ENCODE results near the gene XXYLT1. TPM values are rescaled to one million over a fixed set of nuclear protein-coding genes. Genes with fewer than 3 reads are reported as not detected.

The XXYLT1 gene
- total and polyA plus RNA-seq, 2 of the 8 experiments (the other 6 are each of a cell fraction or from before 2014, with no cell fraction given), result 18.9 to 23.8 TPM

DNA sequence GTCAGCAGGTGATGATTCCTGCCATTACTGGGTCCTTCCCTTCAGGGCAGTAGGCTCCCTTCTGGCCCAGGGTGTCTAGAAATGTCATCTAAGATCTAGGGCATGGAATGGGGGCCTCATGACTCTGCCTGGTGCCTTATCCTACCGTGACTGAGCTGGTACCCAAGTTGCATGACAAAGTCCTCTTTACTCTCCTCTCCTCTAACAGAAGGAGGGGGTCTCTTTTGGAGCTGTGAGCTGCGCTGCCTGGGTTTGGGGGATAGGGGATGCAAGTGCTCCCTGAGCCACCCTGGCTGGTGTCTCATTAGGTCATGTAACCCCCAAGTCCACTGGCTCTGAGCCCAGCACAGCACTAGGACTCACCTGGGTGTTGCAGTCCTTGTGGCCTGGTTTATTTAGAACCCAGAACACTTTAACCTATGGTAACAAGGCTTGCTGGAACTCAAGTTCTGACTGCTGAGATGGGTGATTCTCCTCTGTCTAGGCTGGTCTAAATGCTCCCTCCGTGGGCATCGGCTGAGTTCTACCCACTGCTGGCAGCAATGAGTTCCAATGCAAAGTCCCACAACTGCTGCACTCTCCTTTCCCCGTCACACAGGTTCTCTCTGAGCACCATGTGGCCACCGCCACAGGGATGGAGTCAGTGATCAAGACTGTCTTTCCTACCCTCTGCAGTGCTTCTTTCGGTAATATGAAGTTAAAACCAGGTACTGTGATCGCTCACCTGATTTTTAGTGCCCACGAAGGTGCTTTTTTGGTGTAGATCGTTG, 34.0 kb downstream of the XXYLT1 start:
- Histone ChIP-seq H3K18ac (ENCODE audit: extremely low read depth, low read length) (no peak overlapping the region), H4K8ac (ENCODE audit: extremely low read depth, insufficient read depth, low read length) (no peak overlapping the region; the same call in 1 of the 2 replicates), H3K27ac (ENCODE audit: low read depth, low read length) (no peak overlapping the region), H2AFZ (ENCODE audit: low read length) (no peak overlapping the region), H3K4me3 (ENCODE audit: extremely low read depth in 1 of 4, insufficient read depth in 2 of 4, low read depth in 3 of 4, low read length in 4 of 4) (no peak overlapping the region), H2BK12ac (ENCODE audit: low read depth, low read length) (0 out of 2 replicates have a peak overlapping the region, but pooled peaks have one; percentile 23), H4K20me1 (replicated peaks in 1 of 2; ENCODE audit: control insufficient read depth in 1 of 2, insufficient read depth in 2 of 2, low read length in 2 of 2) (peaks cover 3 to 13% of the 10 kb centered on the region in 2 experiments), H3K79me1 (ENCODE audit: low read depth, low read length) (peaks cover 13% of the 10 kb centered on the region; the same call in 1 of the 2 replicates), H2BK120ac (replicated peaks; ENCODE audit: low read depth, low read length) (no peak overlapping the region), H4K5ac (ENCODE audit: insufficient read length, low read depth, low read length) (no peak overlapping the region), H2BK5ac (ENCODE audit: low read depth, low read length) (no peak overlapping the region), H3K4me2 (ENCODE audit: insufficient read depth in 1 of 2, low read depth in 2 of 2, low read length in 2 of 2) (no peak overlapping the region), H2BK15ac (ENCODE audit: low read length) (no peak overlapping the region), H3K56ac (replicated peaks; ENCODE audit: insufficient read length, low read depth, low read length) (no peak overlapping the region), H3K9ac (replicated peaks in 1 of 4; ENCODE audit: extremely low read depth in 1 of 4, low read depth in 3 of 4, low read length in 3 of 4) (no peak overlapping the region), H3K79me2 (ENCODE audit: control insufficient read depth in 1 of 2, insufficient read depth in 2 of 2, low read length in 2 of 2) (peaks cover 0 to 27% of the 10 kb centered on the region in 2 experiments; a peak in 2 of 4 replicates), H3K9me3 (ENCODE audit: insufficient read depth in 2 of 2, low read depth in 1 of 2, low read length in 1 of 2) (no peaks in the 10 kb centered on the region), H3K4ac (replicated peaks; ENCODE audit: insufficient read length, low read depth, low read length) (no peak overlapping the region), H3K36me3 (ENCODE audit: control insufficient read depth in 2 of 4, insufficient read depth in 4 of 4, low read length in 3 of 4) (no peaks in the 10 kb centered on the region; a peak in 1 of 8 replicates), H2AK5ac (ENCODE audit: low read depth, low read length) (no peak overlapping the region), H3K23ac (ENCODE audit: insufficient read length) (no peak overlapping the region), H3K4me1 (replicated peaks in 1 of 4; ENCODE audit: control insufficient read depth in 3 of 4, insufficient read depth in 4 of 4, low read length in 3 of 4) (peaks cover 0 to 5% (median 1%) of the 10 kb centered on the region in 4 experiments; a peak in 4 of 7 replicates), H3K23me2 (ENCODE audit: low read depth, low read length) (0 out of 2 replicates have a peak, but pooled peaks cover 2% of the 10 kb centered on the region), H4K91ac (replicated peaks; ENCODE audit: insufficient read length, low read length) (peak overlapping the region; percentile 31), H2BK20ac (ENCODE audit: low read length) (no peak overlapping the region), H3K27me3 (replicated peaks in 1 of 4; ENCODE audit: control insufficient read depth in 3 of 4, extremely low read depth in 1 of 4, insufficient read depth in 3 of 4, low read length in 3 of 4) (no peaks in the 10 kb centered on the region), H3K14ac (ENCODE audit: insufficient read length) (no peak overlapping the region)
- FAIRE-seq, result no peak
- DNase-seq (ENCODE audit: low read depth in 1 of 2, low spot score in 2 of 2), result no peak
- TF ChIP-seq CHD2 (IDR thresholded peaks at IDR 0.05; ENCODE audit: low read length) (no peak), GTF2F1 (IDR thresholded peaks at IDR 0.05; ENCODE audit: borderline replicate concordance, low read depth, low read length) (no peak), TAF7 (optimal IDR thresholded peaks at IDR 0.05; ENCODE audit: borderline replicate concordance, low read depth, low read length) (no peak), NANOG (IDR thresholded peaks at IDR 0.05; ENCODE audit: insufficient read depth, low read depth, low read length, poor library complexity, severe bottlenecking) (no peak), HDAC2 (IDR thresholded peaks at IDR 0.05; ENCODE audit: borderline replicate concordance in 1 of 2, low read depth in 2 of 2, low read length in 2 of 2) (no peak), RNF2 (IDR thresholded peaks at IDR 0.05; ENCODE audit: borderline replicate concordance, low read depth, low read length, missing control alignments, poor library complexity, severe bottlenecking) (no peak), TEAD4 (IDR thresholded peaks at IDR 0.05; ENCODE audit: low read depth, low read length) (no peak), PHF8 (conservative IDR thresholded peaks at IDR 0.05; ENCODE audit: low read depth, low read length) (no peak), SIX5 (IDR thresholded peaks at IDR 0.05; ENCODE audit: low read depth, low read length) (no peak), SAP30 (IDR thresholded peaks at IDR 0.05; ENCODE audit: insufficient read depth, insufficient replicate concordance, low read length) (no peak)
- ChIA-PET CTCF (ENCODE audit: partially characterized antibody) (interaction anchor here (1.0 to 1.5 kb wide), 6 partner anchors 10 to 550 kb away, joined by 3 to 6 read pairs (median 4); no protein-coding TSS in a partner anchor), POLR2A (ENCODE audit: partially characterized antibody) (no interaction called here)
- WGBS, 2 experiments (ENCODE audit: extremely low coverage in 1 of 2, insufficient coverage in 1 of 2, insufficient read length in 1 of 2, insufficient replicate concordance in 2 of 2, low coverage in 1 of 2, low lambda C conversion rate in 2 of 2, missing lambda C conversion rate in 1 of 2), result 86% methylated on average over 10 of the region's 10 CpGs; no CpG with 5 or more reads in 1 of the 2 experiments
